ENCODE data around the gene CFL2. TPM values are rescaled to one million over a fixed set of nuclear protein-coding genes. Genes with fewer than 3 reads are reported as not detected.

Gene CFL2
- total RNA-seq, 1 experiment from 2014 or later, result 41.9 TPM

- Histone ChIP-seq H3K4me1 (no peaks in the 10 kb centered on the region), H3K36me3 (ENCODE audit: control insufficient read depth, insufficient read depth, low read length) (no peaks in the 10 kb centered on the region), H3K4me3 (ENCODE audit: low read depth, low read length) (no peak overlapping the region), H3K27me3 (replicated peaks; ENCODE audit: control insufficient read depth, insufficient read depth, low read length) (no peaks in the 10 kb centered on the region), H3K9me3 (no peaks in the 10 kb centered on the region)
- no peak overlapping the region for H3K27ac Mint-ChIP-seq (ENCODE audit: unreplicated experiment)
- H3K4me3 Mint-ChIP-seq (ENCODE audit: unreplicated experiment), result no peak overlapping the region
- no TSS peak for BruUV-seq (replicated peaks)
- ChIA-PET POLR2A (no interaction called here), CTCF (no interaction called here)
- intact Hi-C loops (cut with micrococcal nuclease; ENCODE audit: unreplicated experiment), result loop anchor here (10.0 kb wide), 2 partner anchors 196 to 736 kb away; partner anchors contain the start of gene BAZ1A
- H3K4me1 Mint-ChIP-seq (ENCODE audit: low read depth, unreplicated experiment), result no peaks in the 10 kb centered on the region
- no peak for DNase-seq
- H3K27me3 Mint-ChIP-seq (ENCODE audit: insufficient read depth, unreplicated experiment), result no peaks in the 10 kb centered on the region
- TF ChIP-seq, protein P1, sequence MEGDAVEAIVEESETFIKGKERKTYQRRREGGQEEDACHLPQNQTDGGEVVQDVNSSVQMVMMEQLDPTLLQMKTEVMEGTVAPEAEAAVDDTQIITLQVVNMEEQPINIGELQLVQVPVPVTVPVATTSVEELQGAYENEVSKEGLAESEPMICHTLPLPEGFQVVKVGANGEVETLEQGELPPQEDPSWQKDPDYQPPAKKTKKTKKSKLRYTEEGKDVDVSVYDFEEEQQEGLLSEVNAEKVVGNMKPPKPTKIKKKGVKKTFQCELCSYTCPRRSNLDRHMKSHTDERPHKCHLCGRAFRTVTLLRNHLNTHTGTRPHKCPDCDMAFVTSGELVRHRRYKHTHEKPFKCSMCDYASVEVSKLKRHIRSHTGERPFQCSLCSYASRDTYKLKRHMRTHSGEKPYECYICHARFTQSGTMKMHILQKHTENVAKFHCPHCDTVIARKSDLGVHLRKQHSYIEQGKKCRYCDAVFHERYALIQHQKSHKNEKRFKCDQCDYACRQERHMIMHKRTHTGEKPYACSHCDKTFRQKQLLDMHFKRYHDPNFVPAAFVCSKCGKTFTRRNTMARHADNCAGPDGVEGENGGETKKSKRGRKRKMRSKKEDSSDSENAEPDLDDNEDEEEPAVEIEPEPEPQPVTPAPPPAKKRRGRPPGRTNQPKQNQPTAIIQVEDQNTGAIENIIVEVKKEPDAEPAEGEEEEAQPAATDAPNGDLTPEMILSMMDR (IDR thresholded peaks at IDR 0.05; ENCODE audit: insufficient read depth in 1 of 2, low read depth in 1 of 2, low read length in 1 of 2, severe bottlenecking in 1 of 2, unreplicated experiment in 1 of 2), result no peak
- H3K9me3 Mint-ChIP-seq (ENCODE audit: unreplicated experiment), result no peaks in the 10 kb centered on the region
- H3K36me3 Mint-ChIP-seq (ENCODE audit: insufficient read depth, unreplicated experiment), result no peaks in the 10 kb centered on the region
Measured at GRCh38 chr14:34678735-34679134, 35.7 kb downstream of the CFL2 start.

DNA sequence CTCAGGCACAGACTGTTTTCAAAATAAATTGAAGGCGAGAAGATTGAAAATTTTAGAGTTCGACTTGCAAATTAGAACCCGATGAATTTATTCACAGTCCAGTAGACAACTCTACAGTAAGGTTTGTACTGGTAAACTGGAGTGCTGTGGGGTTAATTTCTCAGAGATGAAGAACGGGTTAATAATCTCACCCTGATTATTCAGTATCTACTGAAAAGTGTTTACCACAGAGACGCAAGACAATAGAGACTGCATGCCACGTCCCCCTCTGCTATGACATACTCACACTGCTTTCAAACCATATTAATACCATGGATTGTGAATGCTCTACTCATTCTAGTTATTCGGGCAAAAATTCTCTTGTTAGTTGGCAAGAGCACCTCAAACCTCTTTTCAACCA, 36.1 kb downstream of the CFL2 start:
- Mint-ChIP-seq H3K27ac (ENCODE audit: unreplicated experiment) (no peak overlapping the region), H3K36me3 (ENCODE audit: insufficient read depth, unreplicated experiment) (no peaks in the 10 kb centered on the region), H3K4me3 (ENCODE audit: unreplicated experiment) (no peak overlapping the region), H3K27me3 (ENCODE audit: insufficient read depth, unreplicated experiment) (no peaks in the 10 kb centered on the region), H3K4me1 (ENCODE audit: low read depth, unreplicated experiment) (no peaks in the 10 kb centered on the region), H3K9me3 (ENCODE audit: unreplicated experiment) (no peaks in the 10 kb centered on the region)
- Histone ChIP-seq H3K36me3 (ENCODE audit: control insufficient read depth, insufficient read depth, low read length) (no peaks in the 10 kb centered on the region), H3K27me3 (replicated peaks; ENCODE audit: control insufficient read depth, insufficient read depth, low read length) (no peaks in the 10 kb centered on the region), H3K4me1 (no peaks in the 10 kb centered on the region), H3K4me3 (ENCODE audit: low read depth, low read length) (no peak overlapping the region), H3K9me3 (no peaks in the 10 kb centered on the region)
- ChIA-PET POLR2A (no interaction called here), CTCF (no interaction called here)
- intact Hi-C loops (cut with micrococcal nuclease; ENCODE audit: unreplicated experiment), result loop anchor here (10.0 kb wide), 2 partner anchors 196 to 736 kb away; partner anchors contain the start of gene BAZ1A
- TF ChIP-seq, protein P1 (IDR thresholded peaks at IDR 0.05; ENCODE audit: insufficient read depth in 1 of 2, low read depth in 1 of 2, low read length in 1 of 2, severe bottlenecking in 1 of 2, unreplicated experiment in 1 of 2), result no peak
- no TSS peak for BruUV-seq (replicated peaks)
- no peak for DNase-seq

GRCh38 chr14:34676516-34677211, 37.7 kb downstream of the CFL2 start:
- CTCF ChIA-PET, result interaction anchor here (0.8 kb wide), 1 partner anchor 478 kb away, joined by 6 read pairs; no protein-coding TSS in a partner anchor
- no peak for DNase-seq
- no peaks in the 10 kb centered on the region; the same call in 1 of the 2 replicates for H3K9me3 ChIP-seq
- intact Hi-C loops (cut with micrococcal nuclease; ENCODE audit: unreplicated experiment), result loop anchor here (10.0 kb wide), 2 partner anchors 198 to 738 kb away; partner anchors contain the start of gene BAZ1A
- no peak overlapping the region for H3K4me3 Mint-ChIP-seq (ENCODE audit: unreplicated experiment)
- H3K4me1 ChIP-seq, result no peaks in the 10 kb centered on the region
- no peaks in the 10 kb centered on the region for H3K9me3 Mint-ChIP-seq (ENCODE audit: unreplicated experiment)
- no peaks in the 10 kb centered on the region for H3K4me1 Mint-ChIP-seq (ENCODE audit: low read depth, unreplicated experiment)
- no peaks in the 10 kb centered on the region for H3K36me3 ChIP-seq (ENCODE audit: control insufficient read depth, insufficient read depth, low read length)
- H3K27ac Mint-ChIP-seq (ENCODE audit: unreplicated experiment), result no peak overlapping the region
- no peaks in the 10 kb centered on the region for H3K27me3 Mint-ChIP-seq (ENCODE audit: insufficient read depth, unreplicated experiment)
- H3K36me3 Mint-ChIP-seq (ENCODE audit: insufficient read depth, unreplicated experiment), result no peaks in the 10 kb centered on the region
- POLR2A ChIA-PET, result no interaction called here
- TF ChIP-seq, protein P1 (IDR thresholded peaks at IDR 0.05; ENCODE audit: insufficient read depth in 1 of 2, low read depth in 1 of 2, low read length in 1 of 2, severe bottlenecking in 1 of 2, unreplicated experiment in 1 of 2), result no peak
- H3K4me3 ChIP-seq (ENCODE audit: low read depth, low read length), result no peak overlapping the region
- BruUV-seq (replicated peaks), result no TSS peak
- no peaks in the 10 kb centered on the region for H3K27me3 ChIP-seq (replicated peaks; ENCODE audit: control insufficient read depth, insufficient read depth, low read length)

Measured in Caco-2 (cell line).